GM21619 (cell line): ENCODE data around the gene DNAAF5.
"Not testable (repeated sequence)": the region's sequence is repeated elsewhere in the genome, so short reads cannot be mapped to it uniquely, and the experiment has no call there.

Experiments
- ATAC-seq: cut with Tn5 transposase; IDR thresholded peaks from one replicate; pipeline ENCODE4 v1.9.1; 2021; ENCODE audit not compliant: unreplicated experiment

Gene DNAAF5

DNA sequence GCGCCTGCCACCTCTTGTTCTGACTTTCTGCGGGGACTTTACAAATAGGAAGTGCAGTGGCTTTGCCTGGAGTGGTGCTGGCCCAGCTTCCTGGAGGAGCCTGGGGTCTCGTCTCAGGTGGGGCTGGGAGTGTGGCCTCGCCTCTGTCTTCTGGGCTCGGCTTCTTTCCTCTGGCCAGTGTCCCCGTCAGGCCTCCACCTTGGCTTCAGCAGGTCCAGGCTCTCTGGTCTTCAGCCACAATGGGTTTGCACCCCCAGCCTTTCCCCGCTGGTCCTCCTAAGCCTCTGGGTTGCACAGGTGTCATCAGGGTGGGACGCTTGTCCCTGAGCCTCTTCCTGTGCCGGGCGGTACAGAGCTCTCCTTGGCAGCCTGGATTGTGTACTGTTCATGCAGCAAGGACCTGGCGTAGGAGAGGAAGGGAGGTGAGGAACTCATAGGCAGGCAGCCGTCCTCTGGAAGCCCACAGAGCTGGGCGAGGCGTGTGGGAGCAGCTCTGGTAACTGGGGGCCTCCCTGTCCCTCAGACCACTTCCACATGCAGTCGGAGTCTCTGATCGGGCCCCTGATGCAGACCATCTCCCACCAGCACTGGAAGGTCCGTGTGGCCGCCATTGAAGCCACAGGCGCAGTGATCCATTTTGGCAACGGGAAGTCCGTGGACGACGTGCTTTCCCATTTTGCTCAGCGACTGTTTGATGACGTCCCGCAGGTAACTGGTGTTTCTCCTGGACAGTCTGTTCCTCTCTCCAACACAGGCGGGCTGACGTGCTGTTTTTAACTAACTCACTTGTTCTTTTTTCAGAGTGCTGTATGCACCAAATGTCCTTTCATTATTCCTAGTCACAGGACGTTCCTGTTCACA is 2.9 kb downstream of the DNAAF5 start:
- ATAC-seq, result no peak

- no peak for ATAC-seq
These were observed 4.3 kb downstream of the DNAAF5 start for GRCh38 chr7:730501-731439.

GRCh38 chr7:731440-732085 is 5.1 kb downstream of the DNAAF5 start:
- ATAC-seq, result no peak

DNA sequence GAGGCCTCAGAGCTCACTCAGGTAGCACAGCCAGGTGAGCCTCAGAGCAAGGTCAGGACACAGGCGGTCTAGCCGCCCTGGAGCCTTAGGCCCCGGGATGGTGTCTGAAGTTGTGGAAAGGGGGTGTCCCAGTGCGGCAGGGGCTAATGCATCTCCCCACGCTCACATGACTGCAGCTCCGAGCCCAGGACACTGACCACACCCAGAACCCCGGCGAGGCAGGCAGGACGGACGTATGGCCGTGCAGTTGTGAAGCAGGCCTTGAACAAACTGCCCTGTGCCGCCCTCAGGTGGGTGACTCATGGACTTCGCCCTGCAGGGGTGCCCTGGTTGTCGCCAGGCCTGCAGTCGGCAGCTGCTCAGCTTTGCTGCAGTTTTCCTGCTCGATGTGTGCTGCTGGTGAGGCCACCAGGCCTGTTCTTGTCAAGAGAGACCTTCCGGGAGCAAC is 5.6 kb downstream of the DNAAF5 start:
- no peak for ATAC-seq

DNA sequence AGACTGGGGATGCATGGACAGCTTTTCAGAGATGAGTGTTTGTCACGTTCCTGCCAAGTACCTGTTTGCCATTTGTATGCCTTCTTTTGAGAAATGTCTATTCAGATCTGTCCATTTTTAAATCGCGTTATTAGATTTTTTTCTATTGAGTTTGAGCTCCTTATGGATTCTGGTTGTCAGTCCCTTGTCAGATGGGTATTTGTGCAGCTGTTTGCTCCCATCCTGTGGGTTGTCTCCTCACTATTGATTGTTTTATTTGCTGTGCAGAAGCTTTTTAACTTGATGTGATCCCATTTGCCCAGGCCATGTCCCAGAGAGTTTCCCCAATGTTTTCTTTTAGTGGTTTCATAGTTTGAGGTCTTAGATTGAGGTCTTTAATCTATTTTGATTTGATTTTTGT is 6.1 kb downstream of the DNAAF5 start:
- ATAC-seq, result no peak

DNA sequence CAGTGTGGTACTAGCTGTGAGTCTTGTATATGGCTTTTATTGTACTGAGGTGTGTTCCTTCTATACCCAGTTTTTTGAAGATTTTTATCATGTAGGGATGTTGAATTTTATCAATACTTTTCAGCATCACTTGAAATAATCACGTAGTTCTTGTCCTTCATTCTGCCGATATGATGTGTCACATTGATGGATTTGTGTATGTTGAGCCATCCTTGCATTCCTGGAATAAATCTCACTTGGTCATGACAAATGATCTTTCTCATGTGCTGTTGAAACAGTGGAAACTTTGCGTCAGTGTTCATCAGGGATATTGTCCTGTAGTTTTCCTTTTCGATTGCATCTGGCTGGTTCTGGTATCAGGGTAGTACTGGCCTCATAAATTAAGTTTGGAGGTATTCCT is 7.7 kb downstream of the DNAAF5 start:
- no peak for ATAC-seq

DNA sequence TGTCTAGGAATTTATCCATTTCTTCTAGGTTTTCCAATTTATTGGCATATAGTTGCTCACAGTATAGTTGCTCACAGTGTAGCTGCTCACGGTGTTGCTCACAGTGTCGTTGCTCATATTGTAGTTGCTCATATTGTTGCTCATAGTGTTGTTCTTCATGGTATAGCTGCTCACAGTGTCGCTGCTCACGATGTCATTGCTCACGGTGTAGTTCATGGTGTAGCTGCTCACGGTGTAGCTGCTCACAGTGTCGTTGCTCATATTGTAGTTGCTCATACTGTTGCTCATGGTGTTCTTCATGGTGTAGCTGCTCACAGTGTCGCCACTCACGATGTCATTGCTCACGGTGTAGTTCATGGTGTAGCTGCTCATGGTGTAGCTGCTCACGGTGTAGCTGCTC is 8.3 kb downstream of the DNAAF5 start:
- ATAC-seq, result no peak

DNA sequence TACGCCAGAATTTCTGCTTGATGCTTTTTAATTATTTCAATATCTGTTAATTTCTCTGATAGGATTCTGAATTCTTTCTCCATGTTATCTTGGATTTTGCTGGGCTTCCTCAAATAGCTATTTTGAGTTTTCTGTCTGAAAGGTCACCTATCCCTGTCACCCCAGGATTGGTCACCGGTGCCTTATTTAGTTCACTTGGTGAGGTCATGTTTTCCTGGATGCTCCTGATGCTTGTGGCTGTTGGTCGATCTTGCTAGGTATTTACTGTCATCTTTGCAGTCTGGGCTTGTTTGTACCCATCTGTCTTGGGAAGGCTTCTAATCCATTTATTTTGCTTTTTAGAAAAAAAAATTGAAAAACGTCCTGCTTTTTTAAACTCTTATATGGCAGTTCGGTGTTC is 11.7 kb downstream of the DNAAF5 start:
- no peak for ATAC-seq

- no peak for ATAC-seq
These were observed 12.4 kb downstream of the DNAAF5 start for GRCh38 chr7:738723-739454.

DNA sequence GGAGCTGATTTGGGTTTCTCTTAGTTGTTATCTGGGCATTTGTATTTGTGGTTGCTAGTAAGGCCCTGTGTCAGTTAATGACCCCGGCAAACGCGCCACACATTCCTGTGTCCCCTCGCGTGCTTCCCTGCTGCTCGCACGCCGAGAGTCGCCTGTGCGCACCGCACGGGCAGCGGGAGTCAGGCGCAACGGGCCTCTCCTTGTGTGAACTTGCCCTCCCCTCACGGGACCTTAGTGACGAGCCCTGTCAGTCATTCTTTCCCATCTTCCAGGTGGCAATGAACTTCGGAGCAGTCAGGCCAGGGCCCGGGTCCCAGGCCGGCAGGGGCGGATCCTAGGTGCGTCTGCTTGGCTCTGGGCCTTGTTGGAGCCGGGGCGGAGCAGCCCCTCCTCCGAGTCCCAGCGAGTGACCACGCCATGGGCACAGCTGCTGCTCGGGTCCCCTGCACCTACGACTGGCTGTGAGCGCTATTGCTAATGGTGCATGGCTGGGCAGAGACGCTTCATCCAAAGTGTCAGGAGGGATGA is 13.0 kb downstream of the DNAAF5 start:
- no peak for ATAC-seq

- ATAC-seq, result no peak
These were observed 13.8 kb downstream of the DNAAF5 start for GRCh38 chr7:739983-740942.

GRCh38 chr7:741191-741671 is 14.7 kb downstream of the DNAAF5 start:
- no peak for ATAC-seq

GRCh38 chr7:741850-742249 is 15.4 kb downstream of the DNAAF5 start:
- ATAC-seq, result no peak

- no peak for ATAC-seq
These were observed 16.3 kb downstream of the DNAAF5 start for GRCh38 chr7:742791-743190.

DNA sequence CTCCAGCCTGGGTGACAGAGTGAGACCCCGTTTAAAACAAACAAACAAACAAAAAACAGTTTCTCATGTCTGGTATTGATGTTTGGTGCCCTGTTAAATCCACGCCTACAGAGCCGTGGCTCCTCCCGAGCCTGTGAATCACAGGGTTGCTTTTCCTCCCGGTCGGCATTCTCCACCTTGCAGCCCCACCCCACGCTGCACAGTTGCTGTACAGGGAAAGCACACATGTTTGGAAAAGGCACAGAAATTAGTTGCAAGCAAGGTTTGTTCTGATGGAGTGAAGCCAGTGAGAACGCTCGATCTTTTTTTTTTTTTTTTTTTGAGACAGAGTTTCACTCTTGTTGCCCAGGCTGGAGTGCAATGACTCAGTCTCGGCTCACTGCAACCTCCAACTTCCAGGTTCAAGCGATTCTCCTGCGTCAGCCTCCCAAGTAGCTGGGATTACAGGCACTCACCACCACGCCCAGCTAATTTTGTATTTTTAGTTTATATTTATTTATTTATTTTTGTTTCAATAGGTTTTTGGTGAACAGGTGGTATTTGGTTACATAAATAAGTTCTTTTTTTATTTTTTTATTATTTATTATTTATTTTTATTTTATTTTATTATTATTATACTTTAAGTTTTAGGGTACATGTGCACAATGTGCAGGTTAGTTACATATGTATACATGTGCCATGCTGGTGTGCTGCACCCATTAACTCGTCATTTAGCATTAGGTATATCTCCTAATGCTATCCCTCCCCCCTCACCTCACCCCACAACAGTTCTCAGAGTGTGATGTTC is 17.0 kb downstream of the DNAAF5 start:
- not testable (repeated sequence) for ATAC-seq

GRCh38 chr7:744128-744520 is 17.6 kb downstream of the DNAAF5 start:
- ATAC-seq, result not testable (repeated sequence)

GRCh38 chr7:744854-745430 is 18.4 kb downstream of the DNAAF5 start:
- ATAC-seq, result no peak
